Measurements from ENCODE around the gene NCOA3.

The NCOA3 gene

DNA sequence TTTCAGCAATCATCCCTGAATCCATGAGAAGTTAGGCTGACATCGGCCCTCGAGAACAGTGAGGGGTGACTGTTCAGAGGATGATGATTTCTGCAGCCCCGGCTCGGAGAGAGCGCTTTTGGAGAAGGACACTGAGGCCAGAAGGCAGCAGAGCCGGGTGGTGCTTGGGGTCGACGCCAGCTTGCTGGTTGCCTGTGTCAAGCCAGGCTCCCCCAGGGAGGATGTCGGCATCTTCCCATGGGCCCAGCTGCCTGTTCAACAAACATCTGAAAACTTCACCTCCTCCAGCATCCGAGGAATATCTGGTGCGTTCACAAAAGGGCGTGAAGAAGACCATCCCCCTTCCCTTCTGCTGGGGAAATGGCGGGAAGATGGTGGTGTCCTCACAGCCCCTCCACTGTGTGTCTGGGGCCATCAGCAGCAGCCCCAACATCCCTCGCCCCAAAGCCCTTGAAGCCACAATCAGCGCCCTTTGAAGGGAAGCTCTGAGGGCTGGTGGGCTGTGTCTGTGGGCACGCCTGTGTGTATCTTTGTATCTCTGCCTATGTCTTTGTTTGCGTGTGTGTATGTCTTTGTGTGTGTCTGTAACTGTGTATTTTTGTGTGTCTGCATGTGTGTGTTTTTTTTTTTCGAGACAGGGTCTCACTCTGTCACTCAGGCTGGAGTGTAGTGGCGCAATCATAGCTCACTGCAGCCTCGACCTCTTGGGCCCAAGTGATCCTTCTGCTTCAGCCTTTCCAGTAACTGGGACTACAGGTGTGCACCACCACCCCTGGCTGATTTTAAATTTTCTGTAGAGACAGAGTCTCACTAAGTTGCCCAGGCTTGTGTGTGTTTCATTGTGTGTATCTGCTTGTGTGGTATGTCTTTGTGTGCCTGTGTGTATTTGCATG, 185.7 kb downstream of the NCOA3 start:
- DNase-seq = no peak

DNA sequence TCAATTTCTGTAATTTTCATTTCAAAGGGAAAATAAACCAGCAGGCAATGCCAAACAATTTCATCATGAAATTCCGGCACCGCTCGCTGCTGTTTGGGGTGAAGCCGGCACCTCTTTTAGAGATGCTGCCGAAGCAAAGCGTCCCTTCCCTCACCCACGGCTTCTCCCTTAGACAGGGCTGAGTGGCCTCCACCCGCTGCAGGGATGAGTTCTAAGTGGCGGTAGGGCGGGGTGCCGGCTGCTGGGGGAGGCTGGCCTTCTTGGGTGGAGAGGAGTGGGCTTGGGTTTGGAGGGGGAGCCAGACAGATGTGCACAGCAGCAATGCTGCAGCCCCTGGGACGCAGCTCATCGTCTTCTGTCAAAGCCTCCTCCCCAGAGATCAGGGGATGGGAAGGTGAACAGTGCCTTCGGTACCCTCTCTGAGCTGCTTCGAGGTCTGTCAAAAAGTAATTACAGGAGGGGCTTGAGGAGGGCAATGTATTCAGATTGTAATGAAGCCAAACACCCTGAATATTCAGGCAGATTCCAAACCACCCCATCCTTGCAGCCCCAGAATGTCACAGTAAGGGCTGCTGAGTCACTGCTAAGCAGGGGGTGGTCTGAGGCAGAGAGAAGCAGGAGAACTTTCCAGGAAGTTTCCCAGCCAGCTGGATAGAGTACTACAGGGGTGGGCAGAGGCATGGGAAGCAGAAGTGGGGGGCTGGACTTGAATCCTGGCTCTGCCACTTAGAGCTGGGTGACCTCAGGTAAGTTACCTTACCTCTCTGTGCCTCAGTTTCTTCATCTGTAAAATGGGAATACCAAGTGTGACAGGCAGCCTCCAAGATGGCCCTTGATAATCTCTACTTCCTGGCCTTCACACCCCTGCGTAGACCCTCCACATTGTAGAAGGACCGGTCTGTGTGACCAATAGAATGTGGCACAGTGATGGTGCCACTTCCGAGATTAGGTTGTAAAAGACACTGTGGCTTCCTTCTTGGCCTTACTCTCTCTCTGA, 187.0 kb downstream of the NCOA3 start:
- no peak for DNase-seq

GRCh38 chr20:47689731-47690130, 188.0 kb downstream of the NCOA3 start:
- DNase-seq = no peak

DNA sequence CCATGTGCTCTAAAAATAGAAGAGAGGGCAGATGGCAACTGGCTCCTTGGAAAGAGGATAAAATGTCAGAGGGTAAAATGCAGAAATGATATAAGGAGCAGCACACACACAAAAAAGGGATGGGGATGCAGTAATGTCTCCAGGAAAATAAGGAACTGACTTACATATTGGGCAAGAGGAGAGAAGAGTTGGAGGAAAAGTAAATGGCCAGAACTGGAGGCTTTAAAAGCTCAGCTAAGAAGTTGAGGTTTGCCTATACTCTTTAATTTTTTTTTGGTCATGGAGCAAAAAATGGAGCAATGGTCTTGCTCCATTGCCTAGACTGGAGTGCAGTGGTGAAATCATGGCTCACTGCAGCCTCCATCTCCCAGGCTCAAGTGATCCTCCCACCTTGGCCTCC, 189.9 kb downstream of the NCOA3 start:
- DNase-seq = no peak

DNA sequence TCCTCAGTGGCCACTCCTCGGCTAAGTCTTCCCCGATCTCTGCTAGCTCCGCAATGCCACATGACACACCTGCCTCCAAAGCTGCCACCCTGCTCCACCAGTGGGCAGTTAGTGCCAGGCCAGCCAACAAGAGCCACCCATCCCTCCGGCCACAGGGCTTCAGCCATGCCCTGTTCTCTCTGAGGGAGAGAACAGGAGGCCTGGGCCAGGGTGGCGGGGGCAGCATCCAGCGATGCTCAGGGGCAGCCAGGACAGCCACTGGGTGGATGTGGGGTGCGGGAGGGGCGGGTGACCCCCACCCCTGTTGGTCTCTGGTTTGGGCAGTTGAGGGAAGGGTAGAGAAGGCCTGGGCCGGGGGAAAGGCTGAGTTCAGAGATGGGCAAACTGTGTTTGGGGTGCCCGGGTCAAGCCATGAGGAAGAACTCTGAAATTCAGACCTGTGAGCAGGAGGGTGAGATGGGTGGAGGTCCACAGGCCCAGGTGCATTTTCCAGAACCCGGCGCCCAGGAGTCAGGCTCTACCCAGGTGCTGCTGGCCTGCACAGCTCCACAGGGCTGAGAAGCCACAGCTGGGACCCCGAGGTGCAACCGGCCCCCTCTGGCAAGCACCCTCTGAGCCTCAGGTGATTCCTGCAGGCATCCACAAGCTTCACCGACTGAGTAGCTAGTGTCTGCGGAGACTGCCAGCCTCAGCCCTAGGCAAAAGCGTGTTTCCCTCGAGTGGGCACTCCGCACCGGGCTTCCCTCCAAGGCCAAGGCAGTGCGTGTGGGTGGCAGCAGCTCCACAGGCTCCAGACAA, 192.5 kb downstream of the NCOA3 start:
- no peak for DNase-seq

DNA sequence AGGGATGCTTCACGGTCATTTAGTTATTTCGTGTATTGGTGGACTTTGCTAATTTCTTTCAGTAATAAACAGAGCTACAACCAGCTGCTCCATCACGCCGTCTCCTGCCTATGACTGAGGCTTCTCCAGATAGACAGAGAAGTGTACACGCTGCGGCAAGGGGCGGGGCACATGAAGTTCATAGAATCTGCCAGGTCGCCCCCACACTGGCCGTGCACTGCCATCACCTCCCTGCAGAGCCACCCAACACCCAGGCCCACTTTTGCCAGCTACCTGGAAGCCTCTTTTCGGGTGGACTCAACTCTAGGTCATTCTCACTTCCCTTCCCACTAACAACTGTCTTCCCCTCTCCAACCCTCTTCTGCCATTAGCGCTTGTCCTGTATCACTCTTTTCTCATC, 195.2 kb downstream of the NCOA3 start:
- no peak for DNase-seq

- DNase-seq = no peak
Measured at GRCh38 chr20:47698142-47698541, 196.5 kb downstream of the NCOA3 start.

DNA sequence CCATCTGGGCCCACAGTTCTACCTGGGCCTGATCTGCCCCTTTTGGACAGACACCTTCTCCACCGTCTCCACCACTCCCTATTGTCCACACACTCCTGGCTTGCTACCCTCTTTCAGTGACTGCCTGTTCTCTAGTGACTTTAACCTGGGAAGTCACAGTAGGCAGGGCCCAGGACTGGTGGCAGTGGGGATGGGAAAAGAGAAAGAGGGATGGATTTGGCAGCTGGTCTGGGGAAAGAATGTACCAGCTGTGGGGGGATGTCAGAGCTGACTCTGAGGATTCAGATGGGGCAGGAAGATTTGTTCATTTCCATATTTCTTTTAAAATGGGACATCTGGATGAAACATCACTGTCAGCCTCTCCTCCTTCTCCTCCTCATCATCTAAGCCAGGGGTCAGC, 198.1 kb downstream of the NCOA3 start:
- no peak for DNase-seq

GRCh38 chr20:47700327-47700726, 198.6 kb downstream of the NCOA3 start:
- no peak for DNase-seq

- no peak for DNase-seq
Measured at GRCh38 chr20:47701612-47702011, 199.9 kb downstream of the NCOA3 start.

DNA sequence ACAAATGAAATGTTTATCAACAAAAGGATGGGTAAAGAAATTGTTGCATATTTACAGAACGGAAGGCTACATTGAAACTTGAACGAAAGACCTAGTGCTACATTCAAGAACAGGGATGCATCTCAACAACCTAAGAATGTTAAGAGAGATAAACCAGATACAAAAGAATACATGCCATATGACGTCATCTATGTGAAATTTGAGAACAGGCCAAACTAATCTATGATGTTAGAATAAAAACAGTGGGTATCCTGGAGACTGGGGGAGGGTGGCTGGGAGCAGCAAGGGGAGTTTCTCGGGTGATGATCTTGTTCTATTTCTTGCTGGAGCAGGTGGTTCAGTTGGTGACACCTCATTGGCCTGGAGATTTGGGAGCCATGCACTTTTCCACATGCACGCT, 202.1 kb downstream of the NCOA3 start:
- no peak for DNase-seq

DNA sequence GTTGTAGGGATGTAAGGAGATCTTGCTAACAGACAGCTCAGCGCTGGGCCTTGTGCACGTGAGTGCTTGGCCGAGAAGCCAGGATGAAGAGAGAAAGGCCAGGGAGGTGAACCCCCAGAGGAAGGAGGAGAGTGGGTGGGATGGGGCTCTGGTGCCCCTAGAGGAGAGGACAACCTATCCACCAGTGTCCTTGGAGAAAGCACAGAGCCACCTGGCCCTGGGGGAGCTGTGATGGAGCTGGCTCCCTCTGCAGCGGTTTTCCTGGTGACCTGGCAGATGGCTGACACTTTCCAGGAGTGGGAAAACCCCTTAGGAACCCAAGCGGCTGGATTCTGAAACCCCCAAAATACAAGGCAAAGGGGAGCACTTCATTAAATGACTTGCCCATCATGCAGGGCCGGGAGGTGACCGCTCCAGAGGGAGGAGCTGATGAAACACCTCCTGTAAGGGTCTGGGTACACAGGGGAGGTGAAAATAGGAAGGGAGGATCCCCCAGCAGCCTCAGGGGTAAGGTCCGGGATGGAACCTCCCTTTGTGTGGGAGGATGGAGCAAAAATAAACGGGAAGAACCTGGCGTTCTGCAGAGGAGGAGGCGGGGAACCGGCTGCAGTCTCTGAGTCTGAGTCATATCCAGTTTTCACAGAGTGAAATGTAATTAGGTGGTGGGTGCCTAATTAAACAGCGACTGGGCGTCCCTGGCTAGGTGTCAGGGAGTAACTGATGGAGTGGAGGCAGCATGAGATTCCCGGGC, 203.2 kb downstream of the NCOA3 start:
- DNase-seq = no peak

- DNase-seq = no peak
Measured at GRCh38 chr20:47705497-47705856, 203.8 kb downstream of the NCOA3 start.

- no peak for DNase-seq
Measured at GRCh38 chr20:47706345-47706744, 204.7 kb downstream of the NCOA3 start.
